ENCODE results near the gene TMEM208. TPM values are rescaled to one million over a fixed set of nuclear protein-coding genes. Genes with fewer than 3 reads are reported as not detected.

Gene TMEM208
- total and polyA plus RNA-seq, 2 of the 13 experiments (the other 11 are each of a cell fraction or from before 2014, with no cell fraction given): 58.8 to 72.9 TPM

DNA sequence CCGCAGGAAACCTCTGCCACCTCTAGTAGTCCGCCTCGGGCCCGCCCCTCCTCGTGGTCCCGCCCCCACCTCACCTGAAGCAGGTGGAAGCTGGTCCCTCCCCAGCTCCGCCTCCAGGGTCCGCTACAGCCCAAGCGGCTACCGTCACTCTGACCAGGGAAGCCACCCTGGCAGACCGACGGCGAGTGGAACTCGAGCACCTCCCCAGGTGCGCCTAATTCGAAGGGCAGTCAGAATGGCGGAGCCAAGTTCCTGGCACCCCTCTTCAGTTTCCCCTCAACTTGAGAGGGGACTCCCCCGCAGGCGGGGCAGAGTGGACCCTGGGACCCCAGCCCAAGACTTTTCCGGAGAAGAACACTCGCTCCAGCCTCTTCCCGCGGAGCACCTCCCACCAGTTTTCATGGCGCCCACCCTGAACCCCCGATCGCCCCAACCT lies 19.8 kb downstream of the TMEM208 start (continued):
- TF ChIP-seq, protein P1, sequence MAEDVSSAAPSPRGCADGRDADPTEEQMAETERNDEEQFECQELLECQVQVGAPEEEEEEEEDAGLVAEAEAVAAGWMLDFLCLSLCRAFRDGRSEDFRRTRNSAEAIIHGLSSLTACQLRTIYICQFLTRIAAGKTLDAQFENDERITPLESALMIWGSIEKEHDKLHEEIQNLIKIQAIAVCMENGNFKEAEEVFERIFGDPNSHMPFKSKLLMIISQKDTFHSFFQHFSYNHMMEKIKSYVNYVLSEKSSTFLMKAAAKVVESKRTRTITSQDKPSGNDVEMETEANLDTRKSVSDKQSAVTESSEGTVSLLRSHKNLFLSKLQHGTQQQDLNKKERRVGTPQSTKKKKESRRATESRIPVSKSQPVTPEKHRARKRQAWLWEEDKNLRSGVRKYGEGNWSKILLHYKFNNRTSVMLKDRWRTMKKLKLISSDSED (CRISPR knock-in tag; IDR thresholded peaks at IDR 0.05): 0 out of 2 replicates have a peak, but pooled peaks have one; percentile 29
- TF ChIP-seq ESRRA (CRISPR knock-in tag; IDR thresholded peaks at IDR 0.05; ENCODE audit: low read depth) (0 out of 2 replicates have a peak, but pooled peaks have one; percentile 25), ZNF768 (CRISPR knock-in tag; IDR thresholded peaks at IDR 0.05) (0 out of 2 replicates have a peak, but pooled peaks have one; percentile 5), PAX8 (CRISPR knock-in tag; IDR thresholded peaks at IDR 0.05; ENCODE audit: borderline replicate concordance) (0 out of 2 replicates have a peak, but pooled peaks have one; percentile 67), FOSL2 (CRISPR knock-in tag; IDR thresholded peaks at IDR 0.05) (peak; percentile 48; the same call in 1 of the 2 replicates), SP5 (CRISPR knock-in tag; IDR thresholded peaks at IDR 0.05; ENCODE audit: borderline replicate concordance, low read depth) (0 out of 2 replicates have a peak, but pooled peaks have one; percentile 21), ZNF567 (CRISPR knock-in tag; IDR thresholded peaks at IDR 0.05; ENCODE audit: borderline replicate concordance) (no peak), ZNF619 (CRISPR knock-in tag; IDR thresholded peaks at IDR 0.05) (no peak), ZNF343 (CRISPR knock-in tag; IDR thresholded peaks at IDR 0.05) (0 out of 2 replicates have a peak, but pooled peaks have one; percentile 25), ZNF552 (CRISPR knock-in tag; IDR thresholded peaks at IDR 0.05; ENCODE audit: borderline replicate concordance) (0 out of 2 replicates have a peak, but pooled peaks have one; percentile 20), HNRNPL (IDR thresholded peaks at IDR 0.05; ENCODE audit: low read depth, low read length) (0 out of 2 replicates have a peak, but pooled peaks have one; percentile 25), ZNF792 (CRISPR knock-in tag; IDR thresholded peaks at IDR 0.05) (0 out of 2 replicates have a peak, but pooled peaks have one; percentile 0), PHF20 (CRISPR knock-in tag; IDR thresholded peaks at IDR 0.05) (no peak)
- TF ChIP-seq, protein P2, sequence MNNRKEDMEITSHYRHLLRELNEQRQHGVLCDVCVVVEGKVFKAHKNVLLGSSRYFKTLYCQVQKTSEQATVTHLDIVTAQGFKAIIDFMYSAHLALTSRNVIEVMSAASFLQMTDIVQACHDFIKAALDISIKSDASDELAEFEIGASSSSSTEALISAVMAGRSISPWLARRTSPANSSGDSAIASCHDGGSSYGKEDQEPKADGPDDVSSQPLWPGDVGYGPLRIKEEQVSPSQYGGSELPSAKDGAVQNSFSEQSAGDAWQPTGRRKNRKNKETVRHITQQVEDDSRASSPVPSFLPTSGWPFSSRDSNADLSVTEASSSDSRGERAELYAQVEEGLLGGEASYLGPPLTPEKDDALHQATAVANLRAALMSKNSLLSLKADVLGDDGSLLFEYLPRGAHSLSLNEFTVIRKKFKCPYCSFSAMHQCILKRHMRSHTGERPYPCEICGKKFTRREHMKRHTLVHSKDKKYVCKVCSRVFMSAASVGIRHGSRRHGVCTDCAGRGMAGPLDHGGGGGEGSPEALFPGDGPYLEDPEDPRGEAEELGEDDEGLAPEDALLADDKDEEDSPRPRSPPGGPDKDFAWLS (CRISPR knock-in tag; IDR thresholded peaks at IDR 0.05; ENCODE audit: borderline replicate concordance): 0 out of 2 replicates have a peak, but pooled peaks have one; percentile 3
- TF ChIP-seq, protein P3, sequence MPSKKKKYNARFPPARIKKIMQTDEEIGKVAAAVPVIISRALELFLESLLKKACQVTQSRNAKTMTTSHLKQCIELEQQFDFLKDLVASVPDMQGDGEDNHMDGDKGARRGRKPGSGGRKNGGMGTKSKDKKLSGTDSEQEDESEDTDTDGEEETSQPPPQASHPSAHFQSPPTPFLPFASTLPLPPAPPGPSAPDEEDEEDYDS (CRISPR knock-in tag; IDR thresholded peaks at IDR 0.05): peak; percentile 31; the same call in 1 of the 2 replicates
- TF ChIP-seq, protein P4, sequence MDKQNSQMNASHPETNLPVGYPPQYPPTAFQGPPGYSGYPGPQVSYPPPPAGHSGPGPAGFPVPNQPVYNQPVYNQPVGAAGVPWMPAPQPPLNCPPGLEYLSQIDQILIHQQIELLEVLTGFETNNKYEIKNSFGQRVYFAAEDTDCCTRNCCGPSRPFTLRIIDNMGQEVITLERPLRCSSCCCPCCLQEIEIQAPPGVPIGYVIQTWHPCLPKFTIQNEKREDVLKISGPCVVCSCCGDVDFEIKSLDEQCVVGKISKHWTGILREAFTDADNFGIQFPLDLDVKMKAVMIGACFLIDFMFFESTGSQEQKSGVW (CRISPR knock-in tag; IDR thresholded peaks at IDR 0.05; ENCODE audit: borderline replicate concordance): 0 out of 2 replicates have a peak, but pooled peaks have one; percentile 8
- TF ChIP-seq, protein P5, sequence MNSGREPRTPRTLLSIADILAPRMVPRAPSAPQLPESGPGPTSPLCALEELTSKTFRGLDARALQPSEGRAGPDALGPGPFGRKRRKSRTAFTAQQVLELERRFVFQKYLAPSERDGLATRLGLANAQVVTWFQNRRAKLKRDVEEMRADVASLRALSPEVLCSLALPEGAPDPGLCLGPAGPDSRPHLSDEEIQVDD (CRISPR knock-in tag; IDR thresholded peaks at IDR 0.05; ENCODE audit: borderline replicate concordance): no peak
- TF ChIP-seq, protein P6, sequence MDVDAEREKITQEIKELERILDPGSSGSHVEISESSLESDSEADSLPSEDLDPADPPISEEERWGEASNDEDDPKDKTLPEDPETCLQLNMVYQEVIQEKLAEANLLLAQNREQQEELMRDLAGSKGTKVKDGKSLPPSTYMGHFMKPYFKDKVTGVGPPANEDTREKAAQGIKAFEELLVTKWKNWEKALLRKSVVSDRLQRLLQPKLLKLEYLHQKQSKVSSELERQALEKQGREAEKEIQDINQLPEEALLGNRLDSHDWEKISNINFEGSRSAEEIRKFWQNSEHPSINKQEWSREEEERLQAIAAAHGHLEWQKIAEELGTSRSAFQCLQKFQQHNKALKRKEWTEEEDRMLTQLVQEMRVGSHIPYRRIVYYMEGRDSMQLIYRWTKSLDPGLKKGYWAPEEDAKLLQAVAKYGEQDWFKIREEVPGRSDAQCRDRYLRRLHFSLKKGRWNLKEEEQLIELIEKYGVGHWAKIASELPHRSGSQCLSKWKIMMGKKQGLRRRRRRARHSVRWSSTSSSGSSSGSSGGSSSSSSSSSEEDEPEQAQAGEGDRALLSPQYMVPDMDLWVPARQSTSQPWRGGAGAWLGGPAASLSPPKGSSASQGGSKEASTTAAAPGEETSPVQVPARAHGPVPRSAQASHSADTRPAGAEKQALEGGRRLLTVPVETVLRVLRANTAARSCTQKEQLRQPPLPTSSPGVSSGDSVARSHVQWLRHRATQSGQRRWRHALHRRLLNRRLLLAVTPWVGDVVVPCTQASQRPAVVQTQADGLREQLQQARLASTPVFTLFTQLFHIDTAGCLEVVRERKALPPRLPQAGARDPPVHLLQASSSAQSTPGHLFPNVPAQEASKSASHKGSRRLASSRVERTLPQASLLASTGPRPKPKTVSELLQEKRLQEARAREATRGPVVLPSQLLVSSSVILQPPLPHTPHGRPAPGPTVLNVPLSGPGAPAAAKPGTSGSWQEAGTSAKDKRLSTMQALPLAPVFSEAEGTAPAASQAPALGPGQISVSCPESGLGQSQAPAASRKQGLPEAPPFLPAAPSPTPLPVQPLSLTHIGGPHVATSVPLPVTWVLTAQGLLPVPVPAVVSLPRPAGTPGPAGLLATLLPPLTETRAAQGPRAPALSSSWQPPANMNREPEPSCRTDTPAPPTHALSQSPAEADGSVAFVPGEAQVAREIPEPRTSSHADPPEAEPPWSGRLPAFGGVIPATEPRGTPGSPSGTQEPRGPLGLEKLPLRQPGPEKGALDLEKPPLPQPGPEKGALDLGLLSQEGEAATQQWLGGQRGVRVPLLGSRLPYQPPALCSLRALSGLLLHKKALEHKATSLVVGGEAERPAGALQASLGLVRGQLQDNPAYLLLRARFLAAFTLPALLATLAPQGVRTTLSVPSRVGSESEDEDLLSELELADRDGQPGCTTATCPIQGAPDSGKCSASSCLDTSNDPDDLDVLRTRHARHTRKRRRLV (CRISPR knock-in tag; IDR thresholded peaks at IDR 0.05): 0 out of 2 replicates have a peak, but pooled peaks have one; percentile 21

Measured in HepG2 (cell line).